CD4-positive, alpha-beta memory T cell (primary cell): ENCODE measurements around the gene STK39. TPM values are rescaled to one million over a fixed set of nuclear protein-coding genes. Genes with fewer than 3 reads are reported as not detected.

Experiments
- CTCF ChIA-PET: fragments of 350-600 bp; sonication (Branson Sonifier 250); formaldehyde crosslinking; loops from one replicate; lab custom pipeline; 2021; ENCODE audit warnings: inconsistent platforms; ENCODE audit not compliant: partially characterized antibody; lab: Charles Lee
- POLR2A ChIA-PET: fragments of 350-600 bp; sonication (Branson Sonifier 250); formaldehyde crosslinking; loops from one replicate; lab custom pipeline; 2021; ENCODE audit not compliant: partially characterized antibody; lab: Charles Lee
- DNase-seq, 5 donors: peaks; one replicate each; pipeline versions ENCODE4 v3.0.0 to v3.0.0-alpha.2; 2020 to 2022; ENCODE audit warnings: mixed read lengths in 1 of 5
- H3K27ac ChIP-seq: one replicate; pipeline ENCODE4 v1.7.0; 2013; ENCODE audit warnings: low read depth, low read length
- H3K27me3 ChIP-seq: 2 replicates; pipeline ENCODE4 v1.7.0; 2013; ENCODE audit warnings: mild to moderate bottlenecking, low read length, moderate library complexity; ENCODE audit not compliant: insufficient read depth
- H3K36me3 ChIP-seq: 2 replicates; pipeline ENCODE4 v1.7.0; 2013; ENCODE audit warnings: mild to moderate bottlenecking, low read length, moderate library complexity; ENCODE audit not compliant: insufficient read depth
- H3K4me1 ChIP-seq: 2 replicates; pipeline ENCODE4 v1.7.0; 2013; ENCODE audit warnings: mild to moderate bottlenecking, low read length, moderate library complexity; ENCODE audit not compliant: insufficient read depth
- H3K4me3 ChIP-seq, 2 donors: one replicate each; pipeline ENCODE4 v1.7.0; 2013; ENCODE audit warnings: low read length in 2 of 2, mild to moderate bottlenecking in 1 of 2
- H3K9me3 ChIP-seq, 2 donors: one replicate each; pipeline ENCODE4 v1.7.0; 2013; ENCODE audit warnings: low read length in 2 of 2, control low read depth in 1 of 2; ENCODE audit not compliant: control insufficient read depth in 1 of 2
- H3K27ac Mint-ChIP-seq, 7 donors: one replicate each; pipeline ENCODE4 v1.8.0; 2020 to 2021; ENCODE audit warnings: mixed read lengths in 7 of 7, mild to moderate bottlenecking in 6 of 7, inconsistent platforms in 3 of 7, moderate library complexity in 3 of 7
- H3K27me3 Mint-ChIP-seq, 2 donors: one replicate each; pipeline ENCODE4 v1.8.0; 2020 to 2021; ENCODE audit warnings: mixed read lengths in 2 of 2
- H3K36me3 Mint-ChIP-seq, 2 donors: one replicate each; pipeline ENCODE4 v1.8.0; 2020 to 2021; ENCODE audit warnings: mixed read lengths in 2 of 2, inconsistent platforms in 1 of 2, mild to moderate bottlenecking in 1 of 2
- H3K4me1 Mint-ChIP-seq, 4 donors: one replicate each; pipeline ENCODE4 v1.8.0; 2020 to 2021; ENCODE audit warnings: mixed read lengths in 4 of 4, mild to moderate bottlenecking in 1 of 4
- H3K4me3 Mint-ChIP-seq, 8 donors: one replicate each; pipeline ENCODE4 v1.8.0; 2020 to 2021; ENCODE audit warnings: mixed read lengths in 8 of 8, mild to moderate bottlenecking in 7 of 8, moderate library complexity in 6 of 8, inconsistent platforms in 3 of 8
- H3K9me3 Mint-ChIP-seq, 8 donors: one replicate each; pipeline ENCODE4 v1.8.0; 2020 to 2021; ENCODE audit warnings: mixed read lengths in 8 of 8, mild to moderate bottlenecking in 5 of 8, inconsistent platforms in 3 of 8, moderate library complexity in 1 of 8
- intact Hi-C: fragments of 100-400 bp; cut with micrococcal nuclease; formaldehyde crosslinking; loops from one replicate; pipeline ENCODE4 v1.15.1; 2023
- polyA plus RNA-seq, 2 donors: library from polyadenylated mRNA; unstranded; fragments of 300-500 nt; fragmentation: Illumina TruSeq; gene quantifications; one replicate each; pipeline ENCODE4 v1.2.3, GENCODE V29; 2021
- total RNA-seq, 2 experiments: library from RNA; stranded (reverse); gene quantifications; one replicate each; pipeline ENCODE4 v1.2.3, GENCODE V29; 2021

STK39 gene
- total and polyA plus RNA-seq, 4 experiments from 2014 or later: 4.9 to 27.3 (median 18.2) TPM

DNA sequence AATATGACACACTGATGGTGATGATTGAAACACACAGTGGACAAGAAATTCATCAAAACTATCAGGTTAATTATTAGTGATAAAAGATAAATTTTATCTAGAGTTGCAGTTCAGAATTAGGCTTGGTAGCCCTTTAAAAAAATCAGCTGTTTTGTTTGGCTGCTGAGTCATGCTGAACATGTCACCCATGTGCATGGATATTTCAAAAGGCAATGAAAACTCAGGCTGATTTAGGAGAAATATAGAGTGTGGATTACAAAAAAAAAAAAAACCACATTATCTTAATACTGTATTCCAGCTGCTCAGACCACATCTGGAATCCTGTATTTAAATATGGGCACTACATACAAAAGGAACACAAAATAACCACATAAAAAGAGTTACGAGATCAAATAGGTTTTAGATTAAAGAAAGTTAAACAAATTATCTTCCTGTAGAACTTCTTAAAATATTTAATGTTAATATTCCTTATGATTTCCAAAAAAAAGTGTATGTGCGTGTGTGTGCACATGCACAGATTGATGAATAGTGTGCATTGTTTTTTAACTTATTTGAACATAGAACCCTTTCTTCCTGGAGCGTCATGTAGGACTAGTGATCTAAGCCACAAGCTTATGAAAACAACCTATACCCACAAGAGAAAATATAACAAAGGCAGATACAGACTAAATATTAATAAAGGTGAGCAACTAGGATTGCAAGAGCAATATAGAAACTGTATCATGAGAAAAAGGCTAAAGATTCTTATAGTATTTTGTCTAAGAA, 186.2 kb downstream of the STK39 start:
- Mint-ChIP-seq H3K9me3 (no peaks in the 10 kb centered on the region), H3K36me3 (peaks cover 51 to 61% of the 10 kb centered on the region in 2 donors), H3K4me3 (no peak overlapping the region), H3K27me3 (no peaks in the 10 kb centered on the region), H3K4me1 (peaks cover 6 to 10% (median 6%) of the 10 kb centered on the region in 4 donors), H3K27ac (no peak overlapping the region)
- ChIA-PET CTCF (no interaction called here), POLR2A (no interaction called here)
- no peaks in the 10 kb centered on the region for H3K9me3 ChIP-seq
- H3K27me3 ChIP-seq: no peaks in the 10 kb centered on the region
- H3K4me3 ChIP-seq: no peak overlapping the region
- DNase-seq: no peak
- peaks cover 3% of the 10 kb centered on the region for H3K36me3 ChIP-seq
- H3K27ac ChIP-seq: no peak overlapping the region
- peaks cover 10% of the 10 kb centered on the region for H3K4me1 ChIP-seq
- intact Hi-C loops: no loop called here

DNA sequence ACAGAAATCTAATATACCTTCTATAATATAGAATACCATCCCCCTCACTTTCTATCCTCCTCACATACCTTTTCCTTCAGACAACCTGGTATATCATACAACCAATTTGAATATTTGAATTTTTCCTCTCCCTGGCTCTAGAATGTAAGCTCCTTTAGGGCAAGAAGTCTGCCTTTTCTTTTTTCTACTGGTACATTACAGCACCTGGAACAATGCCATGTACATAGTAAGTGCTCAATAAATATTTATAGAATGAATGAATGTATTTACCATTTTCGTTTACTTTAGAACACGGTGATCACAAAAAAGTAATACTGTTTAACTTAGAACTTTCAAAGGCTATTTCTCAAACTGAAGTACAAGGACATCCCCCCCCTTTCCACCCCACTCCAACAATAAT, 187.6 kb downstream of the STK39 start:
- no peak overlapping the region for H3K27ac ChIP-seq
- no peaks in the 10 kb centered on the region for H3K9me3 Mint-ChIP-seq
- H3K9me3 ChIP-seq: no peaks in the 10 kb centered on the region
- intact Hi-C loops: no loop called here
- DNase-seq: no peak
- peaks cover 13% of the 10 kb centered on the region for H3K4me1 ChIP-seq
- no peaks in the 10 kb centered on the region for H3K27me3 Mint-ChIP-seq
- no peak overlapping the region for H3K4me3 ChIP-seq
- H3K4me3 Mint-ChIP-seq: no peak overlapping the region
- H3K36me3 ChIP-seq: peaks cover 3% of the 10 kb centered on the region
- no peak overlapping the region for H3K27ac Mint-ChIP-seq
- H3K36me3 Mint-ChIP-seq: peaks cover 43 to 54% of the 10 kb centered on the region in 2 donors
- peaks cover 9 to 14% (median 13%) of the 10 kb centered on the region in 4 donors for H3K4me1 Mint-ChIP-seq
- CTCF ChIA-PET: no interaction called here
- POLR2A ChIA-PET: no interaction called here
- H3K27me3 ChIP-seq: no peaks in the 10 kb centered on the region

DNA sequence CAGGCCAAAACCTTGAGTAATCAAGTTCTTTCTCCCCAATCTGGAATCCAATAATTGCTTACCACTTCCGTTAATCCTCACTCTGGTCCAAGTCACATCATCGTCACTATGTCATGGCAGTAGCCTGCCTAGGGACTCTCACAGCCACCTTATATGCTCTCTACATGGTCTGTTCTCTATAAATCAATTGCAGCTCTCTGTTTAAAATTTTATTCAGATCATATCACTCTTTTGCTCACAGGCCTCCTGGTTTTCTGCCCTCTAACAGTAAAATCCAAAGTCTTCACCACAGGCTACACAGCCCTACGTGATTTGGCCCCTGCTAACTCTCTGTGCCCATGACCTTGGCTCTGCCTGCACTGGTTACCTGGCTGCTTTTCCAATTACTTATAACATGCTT, 188.7 kb downstream of the STK39 start:
- peaks cover 41 to 53% of the 10 kb centered on the region in 2 donors for H3K36me3 Mint-ChIP-seq

DNA sequence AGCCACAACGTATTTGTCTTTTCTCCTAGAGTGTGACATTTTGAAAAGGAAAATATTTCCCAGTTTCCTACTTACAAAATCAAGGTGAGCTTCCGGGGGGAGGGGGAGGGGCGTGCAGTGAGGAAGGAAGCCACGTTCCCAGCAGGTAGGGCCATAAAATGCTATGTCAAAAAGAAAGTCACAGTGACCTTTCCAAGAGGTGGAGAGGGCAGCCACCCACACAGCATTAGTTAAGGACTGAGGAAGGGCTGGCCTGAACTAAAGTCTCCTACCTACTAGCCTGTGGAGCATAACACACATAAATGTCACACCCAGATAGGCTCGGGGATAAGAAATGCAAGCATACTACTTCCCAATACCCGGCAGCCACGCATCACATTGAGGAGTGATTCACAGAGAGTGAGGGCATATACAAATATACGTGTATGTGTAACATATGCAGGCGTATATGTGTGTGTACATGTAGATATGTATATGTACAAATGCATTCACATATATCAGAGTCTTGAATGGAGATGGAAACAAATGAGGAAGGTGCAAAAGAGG, 191.1 kb downstream of the STK39 start:
- Mint-ChIP-seq H3K27ac (no peak overlapping the region), H3K4me1 (peaks cover 8 to 15% (median 10%) of the 10 kb centered on the region in 4 donors), H3K36me3 (peaks cover 28 to 38% of the 10 kb centered on the region in 2 donors), H3K27me3 (no peaks in the 10 kb centered on the region), H3K9me3 (no peaks in the 10 kb centered on the region), H3K4me3 (no peak overlapping the region)
- POLR2A ChIA-PET: no interaction called here
- no peaks in the 10 kb centered on the region for H3K9me3 ChIP-seq
- no peak overlapping the region for H3K27ac ChIP-seq
- H3K36me3 ChIP-seq: peaks cover 3% of the 10 kb centered on the region
- H3K4me3 ChIP-seq: no peak overlapping the region
- DNase-seq: no peak
- CTCF ChIA-PET: no interaction called here
- H3K4me1 ChIP-seq: peaks cover 9% of the 10 kb centered on the region
- no peaks in the 10 kb centered on the region for H3K27me3 ChIP-seq
- intact Hi-C loops: no loop called here

More for the DNA sequence above, 188.7 kb downstream of the STK39 start:
- Histone ChIP-seq H3K9me3 (no peaks in the 10 kb centered on the region), H3K27ac (no peak overlapping the region), H3K27me3 (no peaks in the 10 kb centered on the region), H3K4me1 (peaks cover 14% of the 10 kb centered on the region), H3K4me3 (no peak overlapping the region), H3K36me3 (peaks cover 3% of the 10 kb centered on the region)
- Mint-ChIP-seq H3K4me3 (no peak overlapping the region), H3K27me3 (no peaks in the 10 kb centered on the region), H3K9me3 (no peaks in the 10 kb centered on the region), H3K4me1 (peaks cover 13 to 21% (median 14%) of the 10 kb centered on the region in 4 donors), H3K27ac (no peak overlapping the region)
- ChIA-PET CTCF (no interaction called here), POLR2A (no interaction called here)
- no peak for DNase-seq
- intact Hi-C loops: no loop called here

DNA sequence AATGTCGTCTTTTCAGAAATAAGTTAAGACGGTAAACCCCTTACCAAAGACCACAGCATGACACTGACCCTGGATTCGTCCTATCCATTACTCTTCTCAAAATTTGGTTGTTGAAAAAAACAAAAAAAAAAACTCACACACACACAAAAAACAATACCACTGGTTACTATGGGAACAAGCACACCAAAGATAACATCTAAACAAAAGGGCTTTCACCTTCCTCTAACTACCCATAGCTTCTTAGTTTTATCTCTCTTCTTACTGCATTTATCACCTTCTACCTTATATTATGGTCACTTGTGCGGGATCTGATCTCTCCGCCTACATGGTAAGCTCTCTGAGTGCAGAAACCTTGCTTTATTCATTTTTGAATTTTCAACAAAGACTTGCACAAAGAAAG, 192.7 kb downstream of the STK39 start:
- Mint-ChIP-seq H3K36me3 (peaks cover 30 to 39% of the 10 kb centered on the region in 2 donors), H3K9me3 (no peaks in the 10 kb centered on the region), H3K4me1 (peaks cover 8 to 17% (median 9%) of the 10 kb centered on the region in 4 donors), H3K27me3 (no peaks in the 10 kb centered on the region), H3K27ac (peak overlapping the region in 4 of 7 donors; percentile 35 to 80 (median 53)), H3K4me3 (no peak overlapping the region)
- H3K9me3 ChIP-seq: no peaks in the 10 kb centered on the region
- peak in 4 of 5 donors; percentile 4 to 23 (median 6) for DNase-seq
- H3K4me1 ChIP-seq: peaks cover 9% of the 10 kb centered on the region
- ChIA-PET POLR2A (no interaction called here), CTCF (no interaction called here)
- intact Hi-C loops: no loop called here
- H3K4me3 ChIP-seq: no peak overlapping the region
- H3K27ac ChIP-seq: no peak overlapping the region
- H3K27me3 ChIP-seq: no peaks in the 10 kb centered on the region
- peaks cover 3% of the 10 kb centered on the region for H3K36me3 ChIP-seq

DNA sequence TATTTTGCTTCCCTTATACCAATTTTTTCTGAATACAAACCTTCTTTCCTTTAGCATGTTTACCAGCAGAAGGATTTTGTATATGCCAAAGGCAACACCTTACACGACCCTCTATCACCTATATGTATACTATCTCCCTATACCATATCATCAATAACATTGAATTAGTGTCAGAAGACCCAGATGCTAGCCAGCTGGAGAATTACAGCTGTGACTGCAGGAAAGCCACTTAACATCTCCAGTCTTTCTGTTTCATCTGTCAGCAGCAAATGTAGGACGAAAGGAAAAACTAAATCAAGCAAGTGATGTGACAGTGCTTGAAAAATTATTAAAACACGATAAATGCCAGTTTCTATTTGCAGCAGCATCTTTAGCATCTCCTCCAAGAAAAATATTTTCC, 193.7 kb downstream of the STK39 start:
- H3K9me3 Mint-ChIP-seq: no peaks in the 10 kb centered on the region
- no peak overlapping the region for H3K4me3 Mint-ChIP-seq
- H3K36me3 ChIP-seq: no peaks in the 10 kb centered on the region
- H3K4me1 ChIP-seq: peaks cover 9% of the 10 kb centered on the region
- no peak overlapping the region for H3K27ac ChIP-seq
- no peak overlapping the region for H3K4me3 ChIP-seq
- no peaks in the 10 kb centered on the region for H3K9me3 ChIP-seq
- peaks cover 37 to 41% of the 10 kb centered on the region in 2 donors for H3K36me3 Mint-ChIP-seq
- no peaks in the 10 kb centered on the region for H3K27me3 ChIP-seq
- H3K4me1 Mint-ChIP-seq: peaks cover 8 to 20% (median 10%) of the 10 kb centered on the region in 4 donors
- no peaks in the 10 kb centered on the region for H3K27me3 Mint-ChIP-seq
- DNase-seq: no peak
- H3K27ac Mint-ChIP-seq: no peak overlapping the region
- intact Hi-C loops: no loop called here
- POLR2A ChIA-PET: no interaction called here
- CTCF ChIA-PET: no interaction called here

DNA sequence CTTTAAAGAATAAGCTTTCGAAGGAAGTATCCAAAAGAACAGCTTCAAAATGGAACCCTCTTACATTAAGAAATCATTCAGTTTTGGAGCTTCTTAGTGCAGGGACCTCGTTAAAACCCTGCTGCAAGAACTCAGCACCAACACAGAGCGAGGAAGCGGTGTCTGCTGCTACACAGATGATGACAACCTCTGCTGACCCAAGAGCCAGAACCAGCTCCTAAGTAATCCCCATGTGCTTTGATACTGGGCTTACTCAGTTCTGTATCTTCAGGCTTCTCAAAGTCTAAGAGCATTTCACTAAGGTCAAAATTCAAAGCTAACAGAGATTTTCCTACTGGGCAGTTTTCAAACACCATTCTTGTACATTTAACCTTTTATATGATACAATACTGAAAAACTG, 194.6 kb downstream of the STK39 start:
- H3K27ac Mint-ChIP-seq: peak overlapping the region in 1 of 7 donors; percentile 36
- H3K4me3 Mint-ChIP-seq: no peak overlapping the region
- no peaks in the 10 kb centered on the region for H3K27me3 Mint-ChIP-seq
- H3K4me3 ChIP-seq: no peak overlapping the region
- H3K9me3 ChIP-seq: no peaks in the 10 kb centered on the region
- no peaks in the 10 kb centered on the region for H3K9me3 Mint-ChIP-seq
- peaks cover 9 to 20% (median 11%) of the 10 kb centered on the region in 4 donors for H3K4me1 Mint-ChIP-seq
- no peak for DNase-seq
- ChIA-PET CTCF (no interaction called here), POLR2A (no interaction called here)
- H3K36me3 ChIP-seq: no peaks in the 10 kb centered on the region
- intact Hi-C loops: no loop called here
- H3K27ac ChIP-seq: no peak overlapping the region
- H3K27me3 ChIP-seq: no peaks in the 10 kb centered on the region
- H3K4me1 ChIP-seq: peaks cover 9% of the 10 kb centered on the region
- H3K36me3 Mint-ChIP-seq: peaks cover 40 to 41% of the 10 kb centered on the region in 2 donors
